Vagina (tissue), 2 donors: ENCODE measurements around the gene KDM4B.

Source experiments
- CTCF ChIP-seq, 3 experiments: fragments of 450-650 bp in 2 of 3; fragments of 200-600 bp in 1 of 3; sonication (generic) in 1 of 3; IDR thresholded peaks; one replicate each; pipeline ENCODE4 v1.5.1; 2017 to 2019; ENCODE audit warnings: antibody characterized with exemption in 3 of 3, mild to moderate bottlenecking in 2 of 3, moderate library complexity in 2 of 3
- POLR2A ChIP-seq, 2 donors: fragments of 450-650 bp; IDR thresholded peaks; one replicate each; pipeline ENCODE4 v1.6.1; 2017; ENCODE audit warnings: antibody characterized with exemption in 2 of 2, mild to moderate bottlenecking in 2 of 2, moderate library complexity in 2 of 2
- POLR2AphosphoS5 ChIP-seq, 2 donors: sonication (generic); formaldehyde crosslinking; IDR thresholded peaks; one replicate each; pipeline ENCODE4 v1.9.0; 2017; ENCODE audit warnings: antibody characterized with exemption in 2 of 2, mild to moderate bottlenecking in 2 of 2, low read depth in 1 of 2; ENCODE audit not compliant: insufficient read depth in 1 of 2

- TF ChIP-seq CTCF (IDR thresholded peaks at IDR 0.05) (no peak), POLR2A (IDR thresholded peaks at IDR 0.05) (no peak), POLR2AphosphoS5 (IDR thresholded peaks at IDR 0.05; ENCODE audit: insufficient read depth in 1 of 2, low read depth in 1 of 2) (no peak)
These were observed 225.7 kb downstream of the KDM4B start for GRCh38 chr19:5194641-5195040.
